EH (cell line): ENCODE data around the gene DNAH3.

ENCODE experiments used
- DNase-seq: peaks from one replicate; pipeline ENCODE4 v3.0.0-alpha.2; 2015; ENCODE audit warnings: low read depth

DNAH3 gene

GRCh38 chr16:20944861-20945574 is 205.6 kb downstream of the DNAH3 start:
- peak; percentile 59 for DNase-seq

- DNase-seq: no peak
Measured at GRCh38 chr16:20942256-20942655, 208.4 kb downstream of the DNAH3 start.

GRCh38 chr16:20941636-20941926 is 209.1 kb downstream of the DNAH3 start:
- DNase-seq: no peak

GRCh38 chr16:20940871-20941635 is 209.6 kb downstream of the DNAH3 start:
- no peak for DNase-seq

- no peak for DNase-seq
Measured at GRCh38 chr16:20939611-20940010, 211.0 kb downstream of the DNAH3 start.

- peak; percentile 63 for DNase-seq
Measured at GRCh38 chr16:20938426-20938825, 212.2 kb downstream of the DNAH3 start.

GRCh38 chr16:20937736-20938135 is 212.9 kb downstream of the DNAH3 start:
- no peak for DNase-seq

- no peak for DNase-seq
Measured at GRCh38 chr16:20933589-20933988, 217.1 kb downstream of the DNAH3 start.

GRCh38 chr16:20931066-20931600 is 219.5 kb downstream of the DNAH3 start:
- DNase-seq: peak; percentile 67

GRCh38 chr16:20930365-20930690 is 220.3 kb downstream of the DNAH3 start:
- DNase-seq: no peak

- peak; percentile 64 for DNase-seq
Measured at GRCh38 chr16:20929676-20930364, 220.8 kb downstream of the DNAH3 start.

GRCh38 chr16:20928774-20929411 is 221.8 kb downstream of the DNAH3 start:
- DNase-seq: peak; percentile 56

GRCh38 chr16:20925751-20926150 is 224.9 kb downstream of the DNAH3 start:
- no peak for DNase-seq

- no peak for DNase-seq
Measured at GRCh38 chr16:20923876-20924275, 226.8 kb downstream of the DNAH3 start.

GRCh38 chr16:20920799-20921198 is 229.8 kb downstream of the DNAH3 start:
- no peak for DNase-seq

- no peak for DNase-seq
Measured at GRCh38 chr16:20920091-20920490, 230.6 kb downstream of the DNAH3 start.

- peak; percentile 73 for DNase-seq
Measured at GRCh38 chr16:20918486-20919239, 232.0 kb downstream of the DNAH3 start.

GRCh38 chr16:20916942-20917341 is 233.7 kb downstream of the DNAH3 start:
- DNase-seq: no peak

GRCh38 chr16:20916289-20916688 is 234.4 kb downstream of the DNAH3 start:
- no peak for DNase-seq

- DNase-seq: peak; percentile 49
Measured at GRCh38 chr16:20911361-20911760, 239.3 kb downstream of the DNAH3 start.

- DNase-seq: peak; percentile 95
Measured at GRCh38 chr16:20910781-20911321, 239.8 kb downstream of the DNAH3 start.
